Stimulated activated CD8-positive, alpha-beta memory T cell treated with anti-CD3 and anti-CD28 coated beads, Interleukin-4, amount 100 ng/mL, for 24 hours (primary cell): ENCODE measurements around the gene DDX31.

Source experiments
- DNase-seq: peaks from one replicate; pipeline ENCODE4 v3.0.0-alpha.2; 2020; ENCODE audit warnings: low read depth

Gene DDX31

GRCh38 chr9:132594412-132594811, 75.4 kb downstream of the DDX31 start:
- DNase-seq: no peak

GRCh38 chr9:132592451-132592850, 77.3 kb downstream of the DDX31 start:
- DNase-seq: no peak

- DNase-seq: no peak
These were observed 78.0 kb downstream of the DDX31 start for GRCh38 chr9:132591751-132592314.

- DNase-seq: no peak
These were observed 78.5 kb downstream of the DDX31 start for GRCh38 chr9:132591244-132591643.

- DNase-seq: no peak
These were observed 79.2 kb downstream of the DDX31 start for GRCh38 chr9:132590318-132591182.

GRCh38 chr9:132590037-132590317, 79.8 kb downstream of the DDX31 start:
- no peak for DNase-seq

- DNase-seq: no peak
These were observed 80.4 kb downstream of the DDX31 start for GRCh38 chr9:132589148-132590036.

GRCh38 chr9:132588501-132589147, 81.2 kb downstream of the DDX31 start:
- DNase-seq: no peak

GRCh38 chr9:132588098-132588497, 81.7 kb downstream of the DDX31 start:
- DNase-seq: no peak

- no peak for DNase-seq
These were observed 82.2 kb downstream of the DDX31 start for GRCh38 chr9:132587592-132587955.

- DNase-seq: no peak
These were observed 82.8 kb downstream of the DDX31 start for GRCh38 chr9:132586830-132587591.

GRCh38 chr9:132585954-132586829, 83.6 kb downstream of the DDX31 start:
- DNase-seq: no peak

- DNase-seq: no peak
These were observed 84.9 kb downstream of the DDX31 start for GRCh38 chr9:132584601-132585560.

- no peak for DNase-seq
These were observed 86.0 kb downstream of the DDX31 start for GRCh38 chr9:132583584-132584304.

- DNase-seq: no peak
These were observed 86.8 kb downstream of the DDX31 start for GRCh38 chr9:132582786-132583583.

GRCh38 chr9:132582276-132582785, 87.5 kb downstream of the DDX31 start, which contains the start of gene BARHL1:
Gene BARHL1 (plus strand): TSS chr9:132582606. CDS start chr9:132582798, 192 bp downstream.
- no peak for DNase-seq

GRCh38 chr9:132579427-132579798, 90.4 kb downstream of the DDX31 start:
- DNase-seq: no peak
